ENCODE measurements around the gene GEMIN2.
"Not testable (repeated sequence)": the region's sequence is repeated elsewhere in the genome, so short reads cannot be mapped to it uniquely, and the experiment has no call there.

The GEMIN2 gene

DNA sequence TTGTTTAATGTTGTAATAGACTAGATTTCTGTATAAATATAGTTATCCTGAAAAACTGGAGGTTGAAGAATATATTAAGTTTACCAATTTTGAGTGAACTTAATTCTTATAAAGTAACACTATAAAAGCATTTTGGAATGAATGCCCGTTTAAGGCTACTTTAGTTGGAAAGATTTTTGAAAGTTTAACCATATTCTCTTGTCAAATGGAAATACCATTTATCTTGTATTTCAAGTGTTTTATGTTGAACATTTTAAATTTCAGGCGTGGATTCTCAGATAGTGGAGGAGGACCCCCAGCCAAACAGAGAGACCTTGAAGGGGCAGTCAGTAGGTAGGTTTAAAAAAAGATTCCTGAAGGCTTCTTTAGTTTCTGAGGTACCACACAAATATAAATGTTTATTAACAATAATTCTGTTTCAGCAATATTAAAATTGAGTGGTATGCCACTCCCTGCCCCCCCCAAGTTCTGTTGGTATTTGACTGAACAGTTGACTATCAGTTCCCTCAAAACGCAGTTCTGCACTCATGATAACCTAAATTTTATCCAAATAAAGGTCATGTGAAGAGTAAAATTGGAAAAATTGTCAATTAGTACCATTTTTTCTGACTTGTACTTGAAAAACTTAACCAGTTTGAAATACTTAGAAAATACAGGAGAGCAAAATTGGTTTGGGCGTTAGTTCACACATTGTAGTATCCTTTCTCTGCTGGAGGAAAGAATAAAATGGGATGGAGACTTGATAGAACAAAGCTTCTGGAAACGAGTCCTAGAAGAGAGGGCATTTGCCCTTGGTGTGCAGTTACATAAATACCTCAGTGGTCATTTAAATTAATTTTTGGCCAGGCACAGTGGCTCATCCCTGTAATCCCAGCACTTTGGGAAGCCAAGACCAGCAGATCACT lies 62.4 kb downstream of the GEMIN2 start:
- DNase-seq (ENCODE audit: low read depth, low spot score) = no peak

DNA sequence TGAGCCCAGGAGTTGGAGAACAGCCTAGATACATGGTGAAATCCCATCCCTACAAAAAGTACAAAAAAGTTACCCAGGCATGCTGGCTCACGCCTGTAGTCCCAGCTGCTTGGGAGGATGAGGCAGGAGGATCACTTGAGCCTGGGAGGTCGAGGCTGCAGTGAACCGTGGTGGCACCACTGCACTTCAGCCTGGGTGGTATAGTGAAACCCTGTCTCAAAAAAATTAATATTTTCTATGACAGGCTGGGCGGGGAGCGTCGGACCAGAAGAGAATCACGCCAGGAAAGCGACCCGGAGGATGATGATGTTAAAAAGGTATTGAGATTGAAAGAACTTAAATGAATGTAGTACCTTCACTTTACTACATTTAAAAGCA lies 63.0 kb downstream of the GEMIN2 start:
- DNase-seq (ENCODE audit: low read depth, low spot score) = no peak

DNA sequence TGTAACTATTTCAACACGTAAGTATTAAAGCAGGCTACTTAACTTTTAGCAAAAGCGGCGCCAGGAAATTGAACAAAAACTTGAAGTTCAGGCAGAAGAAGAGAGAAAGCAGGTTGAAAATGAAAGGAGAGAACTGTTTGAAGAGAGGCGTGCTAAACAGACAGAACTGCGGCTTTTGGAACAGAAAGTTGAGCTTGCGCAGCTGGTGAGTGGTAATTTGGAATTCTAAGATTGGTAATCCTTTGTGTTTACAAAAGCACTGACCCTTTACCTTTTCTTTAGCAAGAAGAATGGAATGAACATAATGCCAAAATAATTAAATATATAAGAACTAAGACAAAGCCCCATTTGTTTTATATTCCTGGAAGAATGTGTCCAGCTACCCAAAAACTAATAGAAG lies 64.9 kb downstream of the GEMIN2 start:
- DNase-seq (ENCODE audit: low read depth, low spot score) = no peak

DNA sequence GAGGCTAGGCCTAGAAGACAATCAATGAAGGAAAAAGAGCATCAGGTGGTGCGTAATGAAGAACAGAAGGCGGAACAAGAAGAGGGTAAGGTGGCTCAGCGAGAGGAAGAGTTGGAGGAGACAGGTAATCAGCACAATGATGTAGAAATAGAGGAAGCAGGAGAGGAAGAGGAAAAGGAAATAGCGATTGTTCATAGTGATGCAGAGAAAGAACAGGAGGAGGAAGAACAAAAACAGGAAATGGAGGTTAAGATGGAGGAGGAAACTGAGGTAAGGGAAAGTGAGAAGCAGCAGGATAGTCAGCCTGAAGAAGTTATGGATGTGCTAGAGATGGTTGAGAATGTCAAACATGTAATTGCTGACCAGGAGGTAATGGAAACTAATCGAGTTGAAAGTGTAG lies 66.4 kb downstream of the GEMIN2 start:
- no peak for DNase-seq (ENCODE audit: low read depth, low spot score)

DNA sequence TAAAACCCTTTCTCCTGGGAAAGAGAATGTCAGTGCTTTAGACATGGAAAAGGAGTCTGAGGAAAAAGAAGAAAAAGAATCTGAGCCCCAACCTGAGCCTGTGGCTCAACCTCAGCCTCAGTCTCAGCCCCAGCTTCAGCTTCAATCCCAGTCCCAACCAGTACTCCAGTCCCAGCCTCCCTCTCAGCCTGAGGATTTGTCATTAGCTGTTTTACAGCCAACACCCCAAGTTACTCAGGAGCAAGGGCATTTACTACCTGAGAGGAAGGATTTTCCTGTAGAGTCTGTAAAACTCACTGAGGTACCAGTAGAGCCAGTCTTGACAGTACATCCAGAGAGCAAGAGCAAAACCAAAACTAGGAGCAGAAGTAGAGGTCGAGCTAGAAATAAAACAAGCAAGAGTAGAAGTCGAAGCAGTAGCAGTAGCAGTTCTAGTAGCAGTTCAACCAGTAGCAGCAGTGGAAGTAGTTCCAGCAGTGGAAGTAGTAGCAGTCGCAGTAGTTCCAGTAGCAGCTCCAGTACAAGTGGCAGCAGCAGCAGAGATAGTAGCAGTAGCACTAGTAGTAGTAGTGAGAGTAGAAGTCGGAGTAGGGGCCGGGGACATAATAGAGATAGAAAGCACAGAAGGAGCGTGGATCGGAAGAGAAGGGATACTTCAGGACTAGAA lies 67.0 kb downstream of the GEMIN2 start:
- no peak for DNase-seq (ENCODE audit: low read depth, low spot score)

DNA sequence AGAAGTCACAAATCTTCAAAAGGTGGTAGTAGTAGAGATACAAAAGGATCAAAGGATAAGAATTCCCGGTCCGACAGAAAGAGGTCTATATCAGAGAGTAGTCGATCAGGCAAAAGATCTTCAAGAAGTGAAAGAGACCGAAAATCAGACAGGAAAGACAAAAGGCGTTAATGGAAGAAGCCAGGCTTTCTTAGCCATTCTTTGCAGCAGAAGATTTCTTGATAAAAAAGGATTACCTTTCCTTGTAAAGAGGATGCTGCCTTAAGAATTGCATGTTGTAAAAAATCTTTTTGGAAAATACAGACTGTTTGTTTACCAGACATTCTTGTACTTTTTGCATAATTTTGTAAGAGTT lies 67.5 kb downstream of the GEMIN2 start:
- no peak for DNase-seq (ENCODE audit: low read depth, low spot score)

DNA sequence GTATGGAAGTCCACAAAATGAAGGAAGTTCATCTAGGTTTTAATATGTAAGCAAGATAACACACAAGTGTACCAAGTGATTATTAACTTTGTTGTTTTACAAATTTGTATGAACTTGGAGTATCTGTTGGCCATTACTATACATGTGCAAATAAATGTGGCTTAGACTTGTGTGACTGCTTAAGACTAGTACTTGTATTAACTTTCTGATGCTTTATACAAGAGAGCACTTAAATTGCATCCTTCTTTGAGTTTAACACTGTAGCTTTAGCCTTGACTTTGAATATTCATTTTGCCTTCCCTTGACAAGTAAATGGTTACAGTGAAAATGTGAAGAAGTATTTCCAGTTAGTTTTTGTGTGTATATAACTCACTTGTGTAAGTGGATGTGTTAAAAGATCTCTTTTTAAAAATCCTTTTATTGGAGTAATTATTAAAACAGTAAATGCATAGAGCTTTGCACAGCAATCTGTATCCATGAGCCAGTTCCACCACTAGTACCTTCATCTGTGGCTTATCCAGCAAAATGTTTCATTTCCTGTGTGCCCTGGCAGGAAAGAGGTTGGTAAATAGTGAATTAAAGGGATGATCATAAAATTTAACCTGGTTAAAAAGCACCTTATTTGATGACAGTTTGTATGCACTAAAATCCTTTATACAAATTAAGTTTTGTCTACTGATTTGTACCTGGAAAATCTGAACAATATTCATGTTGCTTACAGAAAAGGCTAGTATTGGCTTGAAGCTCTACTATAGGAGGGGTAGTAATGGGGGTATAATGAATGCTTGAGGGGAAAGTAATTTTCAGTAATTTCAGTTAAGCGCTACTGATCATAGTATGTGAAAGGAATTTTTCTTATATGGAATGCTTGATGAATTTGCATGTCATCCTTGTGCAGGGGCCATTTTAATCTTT lies 68.9 kb downstream of the GEMIN2 start:
- DNase-seq (ENCODE audit: low read depth, low spot score) = no peak

DNA sequence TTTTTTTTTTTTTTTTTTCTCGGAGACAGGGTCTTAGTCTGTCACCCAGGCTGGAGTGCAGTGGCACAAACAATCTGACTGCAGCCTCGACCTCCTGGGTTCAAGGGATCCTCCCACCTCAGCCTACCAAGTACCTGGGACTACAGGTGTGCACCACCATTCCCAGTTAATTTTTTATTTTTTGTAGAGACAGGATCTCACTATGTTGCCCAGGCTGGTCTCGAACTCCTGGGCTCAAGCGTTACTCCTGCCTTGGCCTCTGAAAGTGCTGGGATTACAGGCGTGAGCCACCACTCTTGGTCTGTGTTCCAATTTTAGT lies 69.5 kb downstream of the GEMIN2 start:
- DNase-seq (ENCODE audit: low read depth, low spot score) = not testable (repeated sequence)

DNA sequence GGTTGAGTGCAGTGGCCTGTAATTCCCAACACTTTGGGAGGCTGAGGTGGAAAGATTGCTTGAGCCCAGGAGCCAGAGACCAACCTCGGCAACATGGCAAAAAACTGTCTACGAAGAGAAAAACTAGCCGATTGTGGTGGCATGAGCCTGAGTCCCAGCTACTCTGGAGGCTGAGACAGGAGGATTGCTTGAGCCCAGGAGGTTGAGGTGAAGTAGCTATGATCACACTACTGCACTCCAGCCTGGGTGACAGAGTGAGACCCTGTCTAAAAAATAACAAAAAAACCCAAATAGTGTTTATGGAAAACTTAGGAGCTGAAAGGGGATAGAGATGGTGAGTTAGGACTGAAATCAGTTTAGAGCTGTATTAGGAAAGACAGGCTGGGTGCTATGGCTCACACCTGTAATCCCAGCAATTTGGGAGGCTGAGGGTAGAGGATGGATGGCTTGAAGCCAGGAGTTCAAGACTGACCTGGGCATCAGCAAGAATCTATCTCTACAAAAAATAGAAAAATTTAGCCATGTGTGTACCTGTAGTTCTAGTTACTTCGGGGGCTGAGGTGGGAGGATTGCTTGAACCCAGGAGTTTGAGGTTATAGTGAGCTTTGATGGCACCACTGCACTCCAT lies 70.6 kb downstream of the GEMIN2 start:
- DNase-seq (ENCODE audit: low read depth, low spot score) = no peak

DNA sequence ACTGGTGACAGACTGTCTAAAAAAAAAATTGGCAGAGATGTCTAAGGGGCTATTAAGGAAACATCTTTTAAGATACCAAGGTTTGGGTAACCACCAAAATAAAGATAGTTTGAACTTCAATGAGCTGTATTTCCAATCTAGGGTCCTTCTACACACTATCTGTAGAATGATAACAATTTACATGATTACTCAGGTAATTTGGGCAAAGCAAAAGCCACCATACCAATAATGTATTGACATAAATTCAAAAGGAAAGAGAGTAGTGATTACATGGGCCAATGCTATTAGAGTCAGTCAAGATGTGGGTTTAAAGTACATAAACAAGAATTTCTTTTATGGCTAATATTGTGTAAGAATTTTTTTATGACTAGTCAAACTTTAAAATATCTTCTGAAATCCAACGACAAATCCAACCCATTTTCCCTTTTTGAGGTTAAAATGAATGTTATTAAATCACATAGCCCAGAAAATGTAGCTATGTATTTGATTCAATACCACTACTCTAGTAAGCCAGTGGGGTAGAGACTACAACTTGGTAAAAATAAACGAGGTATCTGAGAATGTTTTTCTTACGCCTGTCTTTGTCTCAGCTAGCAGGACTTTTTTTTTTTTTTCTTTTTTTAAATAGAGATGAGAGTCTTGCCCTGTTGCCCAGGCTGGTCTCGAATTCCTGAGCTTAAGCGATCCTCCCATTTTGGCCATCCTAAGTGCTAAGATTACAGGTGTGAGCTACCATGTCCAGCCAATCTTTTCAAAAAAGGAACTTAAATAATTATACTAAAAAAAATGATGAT lies 71.3 kb downstream of the GEMIN2 start:
- no peak for DNase-seq (ENCODE audit: low read depth, low spot score)

All from iPS DF 19.7 (cell line).